ENCODE results near the gene MRPL53.

Gene MRPL53

GRCh38 chr2:74430502-74430901 lies 42.0 kb downstream of the MRPL53 start:
- Mint-ChIP-seq H3K27me3 (no peaks in the 10 kb centered on the region), H3K4me3 (no peak overlapping the region), H3K4me1 (no peaks in the 10 kb centered on the region), H3K9me3 (no peaks in the 10 kb centered on the region), H3K27ac (peak overlapping the region in 1 of 2 donors; percentile 38)
- no peak for DNase-seq
- peak; percentile 8 for ATAC-seq

- Mint-ChIP-seq H3K9me3 (no peaks in the 10 kb centered on the region), H3K27ac (peak overlapping the region in 1 of 2 donors; percentile 38), H3K4me1 (no peaks in the 10 kb centered on the region), H3K4me3 (no peak overlapping the region), H3K27me3 (no peaks in the 10 kb centered on the region)
- DNase-seq (no peak), ATAC-seq (peak; percentile 19)
Observed at GRCh38 chr2:74429487-74430451, 42.7 kb downstream of the MRPL53 start.

- Mint-ChIP-seq H3K9me3 (no peaks in the 10 kb centered on the region), H3K27me3 (no peaks in the 10 kb centered on the region), H3K27ac (peak overlapping the region in 1 of 2 donors; percentile 0), H3K4me3 (no peak overlapping the region), H3K4me1 (peaks cover under 1% of the 10 kb centered on the region)
- ATAC-seq = no peak
- no peak for DNase-seq
Observed at GRCh38 chr2:74428675-74429074, 43.8 kb downstream of the MRPL53 start.

- H3K27ac Mint-ChIP-seq = peak overlapping the region in 1 of 2 donors; percentile 1
- no peak overlapping the region for H3K4me3 Mint-ChIP-seq
- ATAC-seq (no peak), DNase-seq (no peak)
- peaks cover 12% of the 10 kb centered on the region for H3K4me1 Mint-ChIP-seq
- H3K9me3 Mint-ChIP-seq = no peaks in the 10 kb centered on the region
- no peaks in the 10 kb centered on the region for H3K27me3 Mint-ChIP-seq
Observed at GRCh38 chr2:74427551-74427950, 44.9 kb downstream of the MRPL53 start.

GRCh38 chr2:74426181-74426758 lies 46.2 kb downstream of the MRPL53 start:
- Mint-ChIP-seq H3K4me1 (peaks cover 19% of the 10 kb centered on the region), H3K4me3 (no peak overlapping the region)

GRCh38 chr2:74425523-74425922 lies 47.0 kb downstream of the MRPL53 start:
- H3K27ac Mint-ChIP-seq = peak overlapping the region; percentile 36 to 43

More at GRCh38 chr2:74426181-74426758, 46.2 kb downstream of the MRPL53 start:
- DNase-seq (no peak), ATAC-seq (no peak)
- Mint-ChIP-seq H3K27ac (peak overlapping the region in 1 of 2 donors; percentile 24), H3K9me3 (no peaks in the 10 kb centered on the region), H3K27me3 (no peaks in the 10 kb centered on the region)

GRCh38 chr2:74424995-74425406 lies 47.5 kb downstream of the MRPL53 start:
- H3K4me3 Mint-ChIP-seq = no peak overlapping the region
- no peaks in the 10 kb centered on the region for H3K9me3 Mint-ChIP-seq
- no peak for ATAC-seq
- H3K27me3 Mint-ChIP-seq = no peaks in the 10 kb centered on the region
- no peak overlapping the region for H3K27ac Mint-ChIP-seq
- H3K4me1 Mint-ChIP-seq = peaks cover 30% of the 10 kb centered on the region
- no peak for DNase-seq

More at GRCh38 chr2:74425523-74425922, 47.0 kb downstream of the MRPL53 start:
- H3K27me3 Mint-ChIP-seq = no peaks in the 10 kb centered on the region
- H3K4me3 Mint-ChIP-seq = no peak overlapping the region
- DNase-seq (no peak), ATAC-seq (no peak)
- no peaks in the 10 kb centered on the region for H3K9me3 Mint-ChIP-seq
- peaks cover 25% of the 10 kb centered on the region for H3K4me1 Mint-ChIP-seq

GRCh38 chr2:74424139-74424992 lies 48.1 kb downstream of the MRPL53 start:
- Mint-ChIP-seq H3K4me3 (no peak overlapping the region), H3K4me1 (peaks cover 35% of the 10 kb centered on the region), H3K27me3 (no peaks in the 10 kb centered on the region), H3K9me3 (no peaks in the 10 kb centered on the region), H3K27ac (no peak overlapping the region)
- ATAC-seq = no peak
- DNase-seq = no peak

- Mint-ChIP-seq H3K27ac (no peak overlapping the region), H3K9me3 (no peaks in the 10 kb centered on the region), H3K4me1 (peaks cover 35% of the 10 kb centered on the region), H3K27me3 (no peaks in the 10 kb centered on the region), H3K4me3 (peak overlapping the region; percentile 98 to 100)
- DNase-seq (no peak), ATAC-seq (no peak)
Observed at GRCh38 chr2:74423231-74424095, 49.0 kb downstream of the MRPL53 start.
